Stimulated activated CD4-positive, alpha-beta T cell treated with anti-CD3 and anti-CD28 coated beads, Interleukin-15, amount 100 ng/mL, for 24 hours (primary cell): Measurements from ENCODE around the gene NAPEPLD.
"Not testable (repeated sequence)": the region's sequence is repeated elsewhere in the genome, so short reads cannot be mapped to it uniquely, and the experiment has no call there.

ENCODE experiments used
- DNase-seq: peaks from one replicate; pipeline ENCODE4 v3.0.0-alpha.2; 2020

NAPEPLD gene

DNA sequence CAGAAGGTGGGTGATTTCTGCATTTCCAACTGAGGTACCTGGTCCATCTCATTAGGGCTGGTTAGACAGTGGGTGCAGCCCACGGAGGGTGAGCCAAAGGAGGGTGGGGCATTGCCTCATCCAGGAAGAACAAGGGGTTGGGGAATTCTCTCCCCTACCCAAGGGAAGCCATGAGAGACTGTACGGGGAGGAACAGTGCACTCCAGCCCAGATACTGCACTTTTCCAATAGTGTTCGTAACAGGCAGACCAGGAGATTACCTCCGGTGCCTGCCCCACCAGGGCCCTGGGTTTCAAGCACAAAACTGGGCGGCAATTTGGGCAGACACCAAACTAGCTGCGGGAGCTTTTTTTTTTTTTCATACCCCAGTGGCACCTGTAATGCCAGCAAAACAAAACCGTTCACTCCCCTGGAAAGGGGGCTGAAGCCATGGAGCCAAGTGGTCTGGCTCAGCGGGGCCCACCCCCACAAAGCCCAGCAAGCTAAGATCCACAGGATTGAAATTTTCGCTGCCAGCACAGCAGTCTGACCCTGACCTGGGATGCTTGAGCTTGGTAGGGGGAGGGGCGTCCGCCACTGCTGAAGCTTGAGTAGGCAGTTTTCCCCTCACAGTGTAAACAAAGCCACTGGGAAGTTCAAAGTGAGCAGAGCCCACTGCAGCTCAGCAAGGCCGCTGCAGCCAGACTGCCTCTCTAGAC lies 42.7 kb downstream of the NAPEPLD start:
- no peak for DNase-seq

GRCh38 chr7:103101543-103101942 lies 47.4 kb downstream of the NAPEPLD start:
- no peak for DNase-seq

- no peak for DNase-seq
These were observed 48.6 kb downstream of the NAPEPLD start for GRCh38 chr7:103100348-103100747.

DNA sequence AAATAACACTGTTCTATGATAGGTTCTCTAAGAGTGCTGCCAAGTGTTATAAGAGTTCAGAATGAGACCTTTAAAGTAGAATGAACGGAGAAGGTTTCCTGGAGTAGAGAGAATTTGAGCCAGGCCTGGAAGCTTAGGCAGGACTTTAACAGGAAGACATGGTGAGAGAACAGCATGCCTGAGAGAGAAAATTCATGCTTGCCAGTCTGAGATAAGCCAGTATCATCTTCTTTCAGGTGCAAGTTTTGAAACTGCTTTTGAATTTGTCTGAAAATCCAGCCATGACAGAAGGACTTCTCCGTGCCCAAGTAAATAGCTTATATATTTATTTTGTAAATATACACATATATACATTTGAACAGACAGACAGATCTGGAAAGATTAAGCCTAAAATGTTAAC lies 51.9 kb downstream of the NAPEPLD start:
- no peak for DNase-seq

GRCh38 chr7:103095558-103095957 lies 53.3 kb downstream of the NAPEPLD start:
- not testable (repeated sequence) for DNase-seq

- DNase-seq, result no peak
These were observed 54.8 kb downstream of the NAPEPLD start for GRCh38 chr7:103094102-103094501.

DNA sequence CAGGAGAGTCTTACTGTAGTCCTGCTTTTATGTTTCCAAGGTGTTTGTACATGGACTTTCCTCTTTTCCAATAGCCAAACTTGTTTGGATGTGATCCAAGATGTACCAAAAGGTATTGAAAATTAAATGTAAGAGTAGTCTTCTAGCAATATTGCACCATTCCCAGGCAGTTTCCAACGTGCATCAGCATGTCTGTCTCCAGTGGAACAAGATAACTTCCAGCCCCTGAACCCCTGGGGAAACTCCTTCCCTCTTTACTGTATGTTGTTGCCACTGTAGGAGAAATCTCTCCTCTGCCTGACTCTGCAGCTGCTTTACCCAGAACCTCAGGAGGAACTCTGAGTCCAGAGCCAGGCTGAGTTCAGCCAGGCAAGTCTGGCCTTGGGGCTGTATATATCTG lies 55.5 kb downstream of the NAPEPLD start:
- no peak for DNase-seq

GRCh38 chr7:103092321-103092720 lies 56.6 kb downstream of the NAPEPLD start:
- not testable (repeated sequence) for DNase-seq

DNA sequence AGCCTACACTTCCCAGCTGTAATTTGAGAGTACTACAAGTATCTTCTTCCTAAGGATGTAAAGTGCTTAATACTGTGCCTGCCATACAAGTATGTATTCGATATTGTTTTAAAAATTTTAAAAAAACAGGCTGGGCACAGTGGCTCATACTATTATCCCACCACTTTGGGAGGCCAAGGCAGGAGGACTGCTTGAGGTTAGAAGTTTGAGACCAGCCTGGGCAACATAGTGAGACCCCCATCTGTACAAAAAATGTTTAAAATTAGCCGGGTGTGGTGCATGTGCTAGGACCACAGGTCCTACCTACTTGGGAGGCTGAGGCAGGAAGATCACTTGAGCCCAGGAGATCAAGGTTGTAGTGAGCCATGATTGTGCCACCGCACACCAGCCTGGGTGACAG lies 65.7 kb downstream of the NAPEPLD start:
- DNase-seq, result no peak

GRCh38 chr7:103082497-103082896 lies 66.4 kb downstream of the NAPEPLD start:
- no peak for DNase-seq

DNA sequence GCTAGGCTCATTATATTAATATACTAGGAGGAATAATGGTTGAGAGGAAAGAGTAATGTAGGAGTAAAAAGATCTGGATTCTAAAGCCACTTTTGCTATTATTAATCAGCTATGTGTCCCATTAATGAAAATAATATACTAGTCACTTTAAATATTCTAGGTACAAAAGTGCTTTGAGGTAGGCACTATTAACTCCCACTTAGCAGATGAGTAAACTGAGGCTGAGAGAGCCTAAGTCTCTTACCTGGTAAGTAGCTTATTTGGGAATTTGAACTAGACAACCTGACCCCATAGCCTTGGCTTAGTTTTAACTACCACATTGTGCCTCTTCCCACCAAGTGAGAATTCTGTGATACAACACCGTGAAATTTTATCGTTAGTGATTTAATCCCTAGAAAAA lies 68.0 kb downstream of the NAPEPLD start:
- no peak for DNase-seq

GRCh38 chr7:103079836-103080235 lies 69.1 kb downstream of the NAPEPLD start:
- no peak for DNase-seq

GRCh38 chr7:103078226-103078625 lies 70.7 kb downstream of the NAPEPLD start:
- not testable (repeated sequence) for DNase-seq

DNA sequence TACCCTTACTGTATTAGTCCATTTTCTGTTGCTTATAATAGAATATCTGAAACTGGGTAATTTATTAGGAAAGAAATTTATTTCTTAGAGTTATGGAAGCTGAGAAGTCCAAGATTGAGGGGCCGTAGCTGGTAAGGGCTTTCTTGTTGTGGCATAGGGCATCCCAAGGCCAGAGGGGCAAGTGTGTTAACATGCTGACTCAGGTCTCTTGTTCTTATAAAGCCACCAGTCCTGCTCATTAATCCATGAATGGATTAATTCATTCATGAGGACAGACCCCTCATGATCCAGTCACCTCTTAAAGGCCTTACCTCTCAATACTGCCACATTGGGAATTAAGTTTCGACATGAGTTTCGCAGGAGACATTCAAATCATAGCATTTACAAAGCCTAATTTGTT lies 71.6 kb downstream of the NAPEPLD start:
- no peak for DNase-seq

GRCh38 chr7:103076764-103077163 lies 72.1 kb downstream of the NAPEPLD start:
- no peak for DNase-seq

DNA sequence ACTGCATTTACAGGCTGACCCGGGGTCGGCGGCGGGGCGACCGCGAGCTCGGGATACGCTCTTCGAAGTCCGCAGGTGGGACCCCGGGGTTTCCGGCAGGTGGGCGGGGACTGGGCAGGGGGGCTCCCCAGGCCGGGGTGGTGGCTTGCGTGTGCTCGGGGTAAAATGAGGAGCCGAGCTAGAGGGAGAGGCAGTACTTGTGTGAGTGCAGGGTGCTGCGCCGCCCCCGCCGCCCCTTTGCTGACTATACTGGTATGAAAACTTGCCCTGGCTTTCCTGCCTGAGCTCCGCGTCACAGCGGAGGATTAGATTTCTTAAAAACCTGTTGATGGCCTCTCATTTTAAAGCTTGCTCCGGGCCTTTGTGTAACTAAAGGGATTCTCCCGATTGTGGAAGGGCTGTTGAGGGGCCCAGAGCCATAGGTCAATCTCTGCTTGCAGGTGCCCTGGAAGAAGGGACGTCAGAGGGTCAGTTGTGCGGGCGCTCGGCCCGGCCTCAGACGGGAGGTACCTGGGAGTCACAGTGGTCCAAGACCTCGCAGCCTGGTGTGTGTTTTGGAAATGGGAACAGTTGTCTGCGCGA lies 73.5 kb downstream of the NAPEPLD start:
- DNase-seq, result peak; percentile 86

DNA sequence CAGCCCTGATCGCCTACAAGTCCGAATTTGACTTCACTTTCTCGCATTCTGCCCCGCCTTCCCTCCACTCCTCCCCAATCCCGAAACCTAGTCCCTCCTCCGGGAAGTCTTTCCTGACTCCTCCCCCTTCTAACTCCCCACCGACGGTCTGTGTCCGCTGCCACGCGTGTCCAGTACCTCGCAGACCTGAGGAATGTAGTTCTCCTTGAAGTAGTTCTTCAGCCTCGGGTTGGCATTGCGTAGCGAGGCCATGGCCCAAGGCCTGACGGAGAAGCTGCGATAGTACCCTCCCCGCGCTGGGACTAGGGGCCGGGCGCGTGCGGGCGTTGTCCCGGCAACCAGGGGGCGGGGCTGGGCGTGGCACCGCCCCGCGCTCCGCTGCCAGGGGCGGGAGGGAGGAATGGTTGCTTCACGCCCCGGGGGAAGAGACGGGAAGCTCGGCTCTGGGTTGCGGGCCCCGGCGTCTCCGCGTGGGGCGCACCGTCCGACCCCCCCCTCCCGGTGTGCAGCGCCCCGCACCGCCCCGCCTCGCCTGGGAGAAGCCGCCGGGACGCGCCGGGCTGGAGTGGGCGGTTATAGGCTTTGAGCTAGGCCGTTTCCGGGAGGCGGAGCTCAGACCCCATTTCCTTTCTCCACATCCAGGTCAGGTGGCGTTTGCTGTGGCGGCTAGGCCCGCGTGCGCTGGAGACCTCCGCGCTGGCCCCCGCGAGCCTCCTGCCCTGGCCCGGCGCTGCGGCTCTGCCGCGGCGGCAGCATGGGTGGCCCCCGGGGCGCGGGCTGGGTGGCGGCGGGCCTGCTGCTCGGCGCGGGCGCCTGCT lies 74.2 kb downstream of the NAPEPLD start, which contains the start of the genes ARMC10 and FBXL13:
Gene ARMC10 (plus strand): TSS at position 622 of the 818 bp plus-strand sequence. CDS start 133 bp downstream, at position 755.
Gene FBXL13 (minus strand): TSS at position 278 of the 818 bp plus-strand sequence.
- DNase-seq, result peak; percentile 94

GRCh38 chr7:103073989-103074518 lies 74.8 kb downstream of the NAPEPLD start:
- no peak for DNase-seq

- DNase-seq, result no peak
These were observed 77.9 kb downstream of the NAPEPLD start for GRCh38 chr7:103071000-103071399.

- DNase-seq, result no peak
These were observed 80.2 kb downstream of the NAPEPLD start for GRCh38 chr7:103068414-103069403.

- DNase-seq, result peak; percentile 67
These were observed 83.2 kb downstream of the NAPEPLD start for GRCh38 chr7:103065667-103066066.

DNA sequence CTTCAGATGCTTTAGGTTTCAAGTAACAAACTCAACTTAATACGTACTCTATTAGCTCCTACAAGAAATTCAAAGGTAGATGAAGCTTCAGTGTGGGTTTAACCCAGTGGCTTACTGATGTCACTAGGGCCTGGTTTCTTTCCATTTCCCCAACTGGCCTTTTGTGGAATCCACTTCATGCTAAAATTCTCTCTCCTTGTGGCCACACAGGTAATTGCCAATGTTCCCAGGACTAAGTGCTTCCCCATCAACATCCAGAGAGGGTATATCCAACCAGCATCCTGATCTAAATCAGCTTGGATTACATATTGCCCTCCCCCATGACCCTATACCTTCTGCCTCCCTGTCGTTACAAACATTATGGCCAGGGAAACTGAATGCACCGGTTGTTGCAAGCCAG lies 85.0 kb downstream of the NAPEPLD start:
- DNase-seq, result no peak
